ENCODE data around the gene SLC6A12. TPM values are rescaled to one million over a fixed set of nuclear protein-coding genes. Genes with fewer than 3 reads are reported as not detected.

The SLC6A12 gene
- total RNA-seq, 2 experiments from 2014 or later, result not detected

DNA sequence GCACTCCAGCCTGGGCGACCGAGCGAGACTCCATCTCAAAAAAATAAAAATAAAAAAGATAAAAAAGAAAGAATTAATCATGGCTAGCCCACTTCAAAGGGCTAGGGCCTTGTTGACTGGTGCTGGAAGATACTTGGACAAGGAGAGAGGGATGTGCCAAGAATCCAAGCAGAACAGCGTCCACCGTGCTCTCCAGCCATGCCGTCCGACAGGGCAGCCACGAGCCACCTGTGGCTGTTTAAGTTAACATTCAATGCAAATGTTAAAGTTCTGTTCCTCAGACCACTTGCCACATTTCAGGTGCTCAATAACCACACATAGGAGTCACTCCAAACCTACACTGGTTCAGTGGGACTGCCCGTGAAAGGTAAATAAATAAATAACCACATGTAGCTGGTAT is 27.3 kb upstream of the SLC6A12 start:
- intact Hi-C loops (cut with micrococcal nuclease), result no loop called here
- no peak for DNase-seq
- ChIA-PET POLR2A (no interaction called here), CTCF (no interaction called here)
- H3K27me3 Mint-ChIP-seq, result peaks cover 3% of the 10 kb centered on the region
- no peak overlapping the region for H3K27ac Mint-ChIP-seq
- no peak overlapping the region for H3K4me3 Mint-ChIP-seq
- TF ChIP-seq, protein P1, sequence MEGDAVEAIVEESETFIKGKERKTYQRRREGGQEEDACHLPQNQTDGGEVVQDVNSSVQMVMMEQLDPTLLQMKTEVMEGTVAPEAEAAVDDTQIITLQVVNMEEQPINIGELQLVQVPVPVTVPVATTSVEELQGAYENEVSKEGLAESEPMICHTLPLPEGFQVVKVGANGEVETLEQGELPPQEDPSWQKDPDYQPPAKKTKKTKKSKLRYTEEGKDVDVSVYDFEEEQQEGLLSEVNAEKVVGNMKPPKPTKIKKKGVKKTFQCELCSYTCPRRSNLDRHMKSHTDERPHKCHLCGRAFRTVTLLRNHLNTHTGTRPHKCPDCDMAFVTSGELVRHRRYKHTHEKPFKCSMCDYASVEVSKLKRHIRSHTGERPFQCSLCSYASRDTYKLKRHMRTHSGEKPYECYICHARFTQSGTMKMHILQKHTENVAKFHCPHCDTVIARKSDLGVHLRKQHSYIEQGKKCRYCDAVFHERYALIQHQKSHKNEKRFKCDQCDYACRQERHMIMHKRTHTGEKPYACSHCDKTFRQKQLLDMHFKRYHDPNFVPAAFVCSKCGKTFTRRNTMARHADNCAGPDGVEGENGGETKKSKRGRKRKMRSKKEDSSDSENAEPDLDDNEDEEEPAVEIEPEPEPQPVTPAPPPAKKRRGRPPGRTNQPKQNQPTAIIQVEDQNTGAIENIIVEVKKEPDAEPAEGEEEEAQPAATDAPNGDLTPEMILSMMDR (IDR thresholded peaks at IDR 0.05), result no peak
- H3K36me3 Mint-ChIP-seq (ENCODE audit: low read depth), result no peaks in the 10 kb centered on the region
- no peak for ATAC-seq
- H3K9me3 Mint-ChIP-seq, result peaks cover 6% of the 10 kb centered on the region
- no peaks in the 10 kb centered on the region for H3K4me1 Mint-ChIP-seq (ENCODE audit: low read depth)

DNA sequence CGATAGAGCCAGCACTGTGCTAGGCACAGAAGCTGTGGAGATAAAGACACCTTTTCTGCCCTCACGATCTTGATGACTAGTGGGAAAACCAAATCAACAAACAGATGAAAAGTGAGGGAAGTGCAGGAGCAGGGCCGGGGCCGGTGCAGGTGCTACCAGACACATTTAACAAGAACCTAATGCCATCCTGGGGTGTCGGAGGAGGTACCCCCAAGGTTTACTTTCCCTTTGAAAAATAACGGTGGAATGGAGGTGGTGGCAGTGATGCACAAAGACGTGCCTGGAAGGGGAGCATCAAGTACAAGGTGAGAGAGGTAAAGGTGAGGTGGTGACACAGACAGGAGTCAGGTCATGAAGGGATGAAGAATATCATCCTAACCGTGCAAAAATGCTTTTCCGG is 26.6 kb upstream of the SLC6A12 start:
- H3K9me3 Mint-ChIP-seq, result peaks cover 12% of the 10 kb centered on the region
- DNase-seq (no peak), ATAC-seq (no peak)
- POLR2A ChIA-PET, result no interaction called here
- H3K4me3 Mint-ChIP-seq, result no peak overlapping the region
- peaks cover 3% of the 10 kb centered on the region for H3K27me3 Mint-ChIP-seq
- H3K4me1 Mint-ChIP-seq (ENCODE audit: low read depth), result no peaks in the 10 kb centered on the region
- CTCF ChIA-PET, result no interaction called here
- intact Hi-C loops (cut with micrococcal nuclease), result no loop called here
- no peak overlapping the region for H3K27ac Mint-ChIP-seq
- TF ChIP-seq, protein P1 (IDR thresholded peaks at IDR 0.05), result no peak
- H3K36me3 Mint-ChIP-seq (ENCODE audit: low read depth), result no peaks in the 10 kb centered on the region

DNA sequence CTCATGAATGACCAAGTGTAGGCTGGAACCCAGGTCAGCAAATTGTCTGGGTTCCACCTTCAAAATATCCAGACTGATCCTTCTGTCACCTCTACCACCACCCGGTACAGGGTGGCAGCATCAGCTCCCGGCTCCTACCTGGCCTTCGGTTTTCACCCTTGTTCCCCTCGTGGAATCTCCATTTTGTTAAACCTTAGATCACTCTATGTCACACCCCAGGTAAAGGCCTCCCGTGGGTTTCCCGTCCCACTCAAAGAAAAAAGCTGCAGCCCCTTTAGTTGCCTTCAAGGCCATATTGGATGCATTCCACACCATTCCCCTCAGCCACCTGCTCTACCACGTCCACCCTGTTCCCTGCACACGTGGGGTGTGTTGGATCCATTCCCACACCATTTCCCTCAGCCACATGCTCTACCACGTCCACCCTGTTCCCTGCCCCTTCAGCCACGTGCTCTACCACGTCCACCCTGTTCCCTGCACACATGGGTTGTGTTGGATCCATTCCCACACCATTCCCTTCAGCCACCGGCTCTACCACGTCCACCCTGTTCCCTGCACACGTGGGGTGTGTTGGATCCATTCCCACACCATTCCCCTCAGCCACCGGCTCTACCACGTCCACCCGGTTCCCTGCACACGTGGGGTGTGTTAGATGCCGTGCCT is 24.9 kb upstream of the SLC6A12 start:
- H3K4me3 Mint-ChIP-seq, result no peak overlapping the region
- no peaks in the 10 kb centered on the region for H3K4me1 Mint-ChIP-seq (ENCODE audit: low read depth)
- CTCF ChIA-PET, result interaction anchor here (0.7 kb wide), 1 partner anchor 19 kb away, joined by 4 read pairs; no protein-coding TSS in a partner anchor
- ATAC-seq, result no peak
- no peak for DNase-seq
- no peaks in the 10 kb centered on the region for H3K36me3 Mint-ChIP-seq (ENCODE audit: low read depth)
- peaks cover 2% of the 10 kb centered on the region for H3K27me3 Mint-ChIP-seq
- peaks cover 12% of the 10 kb centered on the region for H3K9me3 Mint-ChIP-seq
- no peak overlapping the region for H3K27ac Mint-ChIP-seq
- intact Hi-C loops (cut with micrococcal nuclease), result no loop called here
- POLR2A ChIA-PET, result no interaction called here
- TF ChIP-seq, protein P1 (IDR thresholded peaks at IDR 0.05), result no peak

DNA sequence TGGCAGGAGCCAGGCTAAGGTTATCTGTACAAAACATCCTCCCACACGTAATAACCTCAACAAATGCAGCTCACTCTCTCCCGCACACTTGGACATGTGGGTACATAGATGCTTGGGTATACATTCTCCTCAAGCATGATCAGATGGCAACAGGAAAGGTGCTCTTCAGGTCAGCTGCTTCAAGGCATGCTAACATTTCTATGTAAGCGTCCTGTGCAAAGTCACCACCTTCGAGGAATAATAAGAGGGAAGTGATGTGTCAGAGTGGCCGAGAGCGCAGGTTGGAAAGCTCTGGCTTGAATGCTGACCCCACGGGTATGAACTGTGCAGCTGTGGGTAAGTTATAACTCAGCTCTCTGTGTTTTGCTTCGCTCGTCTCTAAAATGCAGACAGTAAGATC is 24.2 kb upstream of the SLC6A12 start:
- ChIA-PET POLR2A (no interaction called here), CTCF (interaction anchor here (0.7 kb wide), 1 partner anchor 18 kb away, joined by 4 read pairs; no protein-coding TSS in a partner anchor)
- Mint-ChIP-seq H3K4me1 (ENCODE audit: low read depth) (no peaks in the 10 kb centered on the region), H3K36me3 (ENCODE audit: low read depth) (no peaks in the 10 kb centered on the region), H3K27ac (no peak overlapping the region), H3K27me3 (peaks cover 2% of the 10 kb centered on the region), H3K9me3 (peaks cover 12% of the 10 kb centered on the region), H3K4me3 (no peak overlapping the region)
- TF ChIP-seq, protein P1 (IDR thresholded peaks at IDR 0.05), result no peak
- intact Hi-C loops (cut with micrococcal nuclease), result no loop called here
- DNase-seq (no peak), ATAC-seq (no peak)

DNA sequence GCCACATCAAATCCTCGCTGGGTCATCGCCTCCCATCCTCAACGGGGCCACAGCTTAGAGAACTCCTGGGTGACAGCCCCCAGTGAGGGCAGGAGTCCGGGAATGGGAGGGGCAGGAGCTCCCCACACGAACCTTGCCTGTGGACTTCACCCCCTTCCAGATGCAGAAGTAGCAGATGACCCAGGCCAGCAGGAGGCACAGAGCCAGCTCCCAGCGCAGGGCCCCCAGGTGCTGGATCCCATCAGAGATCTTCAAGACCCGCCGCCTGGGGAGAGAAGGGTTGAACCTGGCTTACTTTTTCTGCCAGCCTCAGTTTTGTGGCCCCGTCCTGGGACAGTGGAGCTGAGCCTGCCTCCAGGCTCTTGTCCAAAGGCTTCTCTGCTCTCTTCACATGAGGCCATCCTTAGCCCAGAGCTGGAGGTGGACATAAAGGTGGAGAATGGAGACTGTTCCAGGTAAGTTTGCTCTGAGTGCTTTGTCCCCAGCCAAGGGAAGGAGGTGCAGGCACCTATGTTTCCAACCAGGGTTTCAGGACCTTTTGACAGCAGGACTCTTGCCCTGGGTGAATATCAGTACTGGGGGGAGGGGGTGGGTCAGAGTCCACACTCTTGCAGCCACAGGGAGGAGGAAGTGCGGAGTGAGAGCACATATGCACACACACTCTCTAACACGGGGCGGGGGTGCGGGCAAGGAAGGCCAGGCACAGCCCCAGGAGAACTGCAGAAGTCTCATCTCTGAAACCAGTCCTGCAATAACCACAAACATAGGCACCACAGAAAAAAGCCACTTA is 23.3 kb upstream of the SLC6A12 start:
- DNase-seq, result no peak
- peaks cover 12% of the 10 kb centered on the region for H3K9me3 Mint-ChIP-seq
- H3K27ac Mint-ChIP-seq, result no peak overlapping the region
- intact Hi-C loops (cut with micrococcal nuclease), result no loop called here
- CTCF ChIA-PET, result no interaction called here
- no peaks in the 10 kb centered on the region for H3K4me1 Mint-ChIP-seq (ENCODE audit: low read depth)
- H3K27me3 Mint-ChIP-seq, result peaks cover 2% of the 10 kb centered on the region
- ATAC-seq, result no peak
- POLR2A ChIA-PET, result interaction anchor here (1.0 kb wide), 1 partner anchor 14 kb away, joined by 4 read pairs; no protein-coding TSS in a partner anchor
- no peak overlapping the region for H3K4me3 Mint-ChIP-seq
- TF ChIP-seq, protein P1 (IDR thresholded peaks at IDR 0.05), result no peak
- no peaks in the 10 kb centered on the region for H3K36me3 Mint-ChIP-seq (ENCODE audit: low read depth)

Measured in activated CD8-positive, alpha-beta T cell treated with anti-CD3 and anti-CD28 coated beads for 36 hours (primary cell).